Activated CD4-positive, alpha-beta T cell treated with anti-CD3 and anti-CD28 coated beads, Interleukin-2, Interleukin-4, amounts not matched to agents 100 ng/mL and 50 ng/mL, durations not matched to agents 16 hours and 8 hours (primary cell): ENCODE measurements around the gene RAPGEF3.
A peak's percentile ranks its signal among the peaks of the same experiment; 100 is the strongest.

ENCODE experiments used
- DNase-seq: peaks from one replicate; pipeline ENCODE4 v3.0.0-alpha.2; 2020; ENCODE audit warnings: low spot score

The RAPGEF3 gene

DNA sequence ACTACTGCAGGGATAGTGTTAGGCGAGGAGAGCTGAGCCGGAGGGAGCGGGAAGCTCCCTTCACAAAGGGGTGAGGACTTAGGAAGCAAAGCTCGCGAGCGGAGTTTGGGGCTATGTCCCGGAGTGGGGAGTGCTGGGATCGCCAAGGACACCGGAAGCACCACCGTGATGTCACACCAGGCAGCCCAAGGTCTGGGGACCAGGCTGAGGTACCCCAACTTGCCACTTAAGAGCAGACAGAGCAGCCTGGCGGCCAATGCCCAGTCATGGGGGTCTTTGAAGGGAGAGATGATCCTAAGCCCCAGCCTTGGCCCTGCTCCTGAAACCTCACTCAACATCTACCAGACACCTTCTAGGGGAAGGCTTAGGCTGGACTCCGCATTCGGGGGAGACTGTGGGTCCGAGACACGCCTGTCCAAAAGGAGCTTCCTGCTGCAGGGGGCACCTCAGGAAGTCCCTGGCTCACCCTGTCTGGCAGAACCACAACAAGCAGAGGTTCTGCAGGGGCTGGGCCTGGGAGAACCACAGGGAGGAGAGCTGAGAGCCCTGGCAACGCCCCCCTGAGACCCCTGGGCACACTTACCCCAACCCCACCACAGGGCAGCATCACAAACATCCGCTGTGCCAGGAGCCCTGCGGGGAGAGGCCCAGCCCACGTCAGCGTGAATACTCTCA is 32.1 kb upstream of the RAPGEF3 start:
- no peak for DNase-seq

GRCh38 chr12:47789712-47790489 is 31.2 kb upstream of the RAPGEF3 start:
- no peak for DNase-seq

- no peak for DNase-seq
These were observed 30.5 kb upstream of the RAPGEF3 start for GRCh38 chr12:47789141-47789540.

GRCh38 chr12:47787596-47788319 is 29.1 kb upstream of the RAPGEF3 start:
- no peak for DNase-seq

DNA sequence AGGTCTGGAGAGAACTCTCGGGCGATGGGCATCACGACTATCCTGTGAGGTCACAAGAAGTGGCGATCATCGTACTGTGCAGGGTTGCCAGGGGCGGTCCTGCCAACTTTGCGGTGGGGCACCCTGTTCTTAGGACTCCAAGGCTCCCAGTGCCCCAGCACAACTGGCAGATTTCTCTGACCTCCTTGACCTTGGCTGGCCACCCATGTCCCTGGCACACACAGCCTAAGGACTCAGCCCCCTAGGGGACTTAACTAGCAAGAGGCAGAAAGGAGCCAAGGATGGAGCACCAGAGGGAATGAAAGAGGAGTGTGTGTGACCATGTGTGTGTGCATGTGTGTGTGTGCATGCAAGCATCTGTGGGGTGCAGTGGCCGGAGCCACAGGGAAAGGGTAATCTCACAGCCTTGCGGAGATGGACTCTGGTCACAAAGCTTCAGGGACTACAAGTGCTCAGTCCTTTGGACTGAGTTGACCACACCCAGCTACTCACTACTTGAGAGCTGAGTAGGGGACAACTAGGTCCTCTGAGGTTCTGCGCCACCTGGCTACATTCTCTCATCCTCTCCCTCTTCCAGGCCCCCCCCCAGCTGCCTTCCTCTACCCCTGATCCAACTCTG is 28.1 kb upstream of the RAPGEF3 start:
- no peak for DNase-seq

DNA sequence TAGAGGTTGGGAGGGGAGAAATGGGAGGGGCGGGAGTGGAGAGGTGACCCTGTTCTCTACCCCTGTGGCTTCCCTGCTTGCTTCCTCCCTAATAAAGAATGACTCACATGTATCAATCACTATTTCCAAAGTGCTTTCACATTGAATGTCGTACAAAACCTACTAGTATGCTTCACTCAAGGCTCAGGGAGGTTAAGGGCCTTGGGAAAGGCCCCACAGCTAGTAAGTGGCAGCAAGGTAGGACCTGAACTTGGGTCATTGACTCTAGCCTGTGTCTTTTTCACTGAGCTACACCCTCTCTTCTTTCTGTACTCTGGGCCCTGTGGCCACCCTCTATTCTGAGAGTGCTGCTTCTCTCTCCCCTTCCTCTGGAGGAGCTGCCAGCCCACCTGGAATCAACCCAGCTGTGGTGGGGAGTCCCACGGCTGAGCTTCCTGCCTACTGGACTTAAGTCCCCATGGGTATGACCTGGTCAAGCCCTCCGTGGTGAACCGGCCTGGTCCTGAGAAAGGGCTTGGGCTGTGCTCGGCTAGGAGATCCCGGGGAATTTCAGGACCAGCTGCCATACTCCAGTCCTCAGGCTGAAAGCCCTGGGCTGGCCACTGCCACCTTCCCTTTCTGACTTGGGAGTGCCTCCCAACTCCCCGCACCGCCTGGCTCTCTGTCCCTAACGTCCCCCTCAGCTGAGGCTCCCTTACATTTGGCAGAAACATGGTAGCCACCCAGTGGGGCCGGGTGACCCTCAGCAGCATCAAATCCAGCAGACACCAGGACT is 27.4 kb upstream of the RAPGEF3 start:
- DNase-seq, result no peak

- no peak for DNase-seq
These were observed 26.6 kb upstream of the RAPGEF3 start for GRCh38 chr12:47785036-47785886.

DNA sequence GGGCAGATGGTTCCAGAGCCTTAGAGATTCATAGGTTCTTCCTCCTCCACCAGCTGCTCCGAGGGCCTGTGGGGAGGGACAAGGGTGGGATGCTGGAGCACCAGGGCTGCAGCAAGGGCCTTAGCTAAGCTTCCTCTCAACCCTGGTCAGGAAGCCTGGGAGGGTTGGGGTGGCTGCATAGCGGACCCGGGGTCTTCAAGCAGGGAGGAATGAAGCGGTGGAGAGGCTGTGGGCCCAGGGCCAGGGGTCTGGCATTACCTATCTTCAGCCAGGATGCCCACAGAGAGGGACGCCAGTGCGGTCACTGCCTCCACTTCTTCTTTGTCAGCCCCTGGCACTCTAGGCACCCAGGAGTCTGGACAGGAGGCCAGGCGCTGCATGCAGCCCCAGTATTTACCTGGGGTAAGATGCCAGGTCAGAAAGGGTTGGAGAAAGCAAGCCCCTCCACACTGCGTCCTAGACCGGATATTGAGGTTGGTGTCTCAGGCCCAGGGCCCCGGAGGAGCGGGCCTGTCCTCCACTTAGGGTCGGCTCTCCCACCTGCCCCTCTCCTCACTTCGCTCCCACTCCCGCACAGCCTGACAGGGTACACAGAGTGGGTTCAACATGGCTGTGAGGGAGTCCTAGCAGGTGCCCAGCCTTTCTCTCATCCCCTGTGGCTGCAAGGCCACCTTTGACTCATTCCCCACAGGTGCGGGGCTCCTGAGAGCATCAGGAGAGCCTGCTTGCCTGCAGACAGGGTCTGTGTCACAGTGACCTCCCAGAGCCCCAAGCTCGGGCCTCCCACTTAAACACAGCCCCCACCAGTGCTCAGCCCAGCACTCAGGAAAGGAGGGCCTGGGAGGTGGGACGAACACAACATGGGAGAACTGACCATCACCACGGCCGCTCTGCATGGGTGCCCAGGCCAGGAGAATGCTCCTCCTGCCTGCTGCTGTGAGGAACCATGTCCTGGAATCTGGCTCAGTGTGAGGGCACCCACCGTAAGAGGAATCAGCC is 25.4 kb upstream of the RAPGEF3 start:
- DNase-seq, result no peak

GRCh38 chr12:47783024-47783755 is 24.5 kb upstream of the RAPGEF3 start:
- DNase-seq, result no peak

- no peak for DNase-seq
These were observed 23.7 kb upstream of the RAPGEF3 start for GRCh38 chr12:47782372-47782770.

DNA sequence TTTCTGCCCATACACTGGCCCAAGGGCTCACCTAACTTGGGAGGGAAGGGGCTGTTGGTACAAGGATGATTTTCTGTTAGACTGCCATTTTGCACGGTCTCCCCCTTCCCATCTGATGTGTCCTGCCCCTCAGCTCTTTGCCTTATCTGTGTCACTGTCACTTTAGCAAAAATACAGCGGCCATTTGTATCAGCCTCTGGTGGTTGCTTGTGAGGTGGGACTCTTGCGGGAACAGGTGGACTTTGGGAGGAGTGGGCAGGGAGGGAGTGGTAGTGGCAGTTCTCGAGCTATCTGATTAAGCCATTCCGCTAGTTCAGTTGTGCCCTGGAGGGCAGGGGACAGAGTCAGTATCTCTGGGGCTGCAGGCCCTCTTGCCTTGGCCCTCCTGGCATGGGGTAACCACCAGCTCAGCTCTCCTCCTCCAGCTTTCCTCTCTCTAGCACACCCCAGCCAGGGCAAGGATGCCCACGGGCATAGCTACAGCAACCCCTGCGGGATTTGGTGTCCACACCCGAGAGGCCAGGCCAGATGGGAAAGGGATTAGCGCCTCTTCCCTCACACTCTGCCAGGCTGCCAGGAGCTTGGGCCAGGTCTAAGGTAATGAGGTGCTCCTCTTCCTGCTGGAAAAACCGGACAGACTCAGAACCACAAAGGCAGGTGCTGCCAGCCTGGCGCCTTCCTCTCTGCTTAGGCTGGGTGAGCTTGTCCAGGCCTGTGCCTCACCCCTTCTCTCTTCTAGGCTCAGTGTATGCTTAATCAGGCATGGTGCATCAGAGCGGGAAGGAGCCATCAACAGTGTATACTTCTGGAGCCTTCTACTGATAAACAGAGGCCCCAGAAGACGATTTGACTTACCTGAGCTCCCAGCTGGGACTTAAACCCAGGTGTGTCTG is 23.0 kb upstream of the RAPGEF3 start:
- DNase-seq, result no peak

GRCh38 chr12:47779943-47780504 is 21.3 kb upstream of the RAPGEF3 start:
- DNase-seq, result no peak

DNA sequence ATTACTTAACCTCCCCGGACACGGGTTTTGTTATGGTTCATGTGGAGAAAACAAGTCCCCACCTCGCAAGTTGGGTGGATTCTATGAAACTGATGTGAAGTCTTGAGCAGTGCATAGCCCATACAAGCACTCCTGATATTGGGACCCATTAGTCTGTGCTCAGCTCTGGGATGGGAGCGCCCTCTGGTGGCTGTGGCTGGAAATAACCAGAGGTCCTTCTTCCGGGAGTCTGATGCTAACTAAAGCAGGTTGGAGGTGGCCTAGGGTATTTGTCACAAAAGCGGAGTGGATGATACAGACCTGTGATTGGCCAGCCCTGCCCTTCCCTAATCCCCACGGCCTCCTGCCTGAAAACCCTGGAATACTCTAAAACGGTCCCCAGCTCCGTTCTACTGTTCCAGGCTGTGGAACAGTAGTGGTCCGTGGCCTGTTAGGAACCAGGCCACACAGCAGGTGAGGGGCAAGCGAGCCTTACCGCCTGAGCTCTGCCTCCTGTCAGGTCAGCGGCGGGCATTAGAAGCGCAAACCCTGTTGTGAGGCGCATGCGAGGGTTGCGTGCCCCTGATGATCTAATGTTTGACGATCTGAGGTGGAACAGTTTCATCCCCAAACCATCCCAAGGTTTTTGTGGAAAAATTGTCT is 20.7 kb upstream of the RAPGEF3 start:
- DNase-seq, result peak; percentile 93

DNA sequence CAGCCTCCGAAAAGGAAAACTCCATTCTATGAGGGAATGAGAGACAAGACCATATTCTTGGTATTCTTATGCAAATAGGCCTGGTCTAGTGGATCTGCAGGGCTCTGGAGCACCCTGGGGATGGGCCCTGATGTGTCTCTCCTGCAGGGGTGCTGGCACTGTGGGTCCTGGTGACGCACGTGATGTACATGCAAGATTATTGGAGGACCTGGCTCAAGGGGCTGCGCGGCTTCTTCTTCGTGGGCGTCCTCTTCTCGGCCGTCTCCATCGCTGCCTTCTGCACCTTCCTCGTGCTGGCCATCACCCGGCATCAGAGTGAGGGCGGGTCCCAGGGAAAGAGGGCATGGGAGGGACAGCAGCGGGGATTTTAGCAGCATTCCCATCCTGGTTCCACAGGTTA is 20.2 kb upstream of the RAPGEF3 start:
- no peak for DNase-seq

DNA sequence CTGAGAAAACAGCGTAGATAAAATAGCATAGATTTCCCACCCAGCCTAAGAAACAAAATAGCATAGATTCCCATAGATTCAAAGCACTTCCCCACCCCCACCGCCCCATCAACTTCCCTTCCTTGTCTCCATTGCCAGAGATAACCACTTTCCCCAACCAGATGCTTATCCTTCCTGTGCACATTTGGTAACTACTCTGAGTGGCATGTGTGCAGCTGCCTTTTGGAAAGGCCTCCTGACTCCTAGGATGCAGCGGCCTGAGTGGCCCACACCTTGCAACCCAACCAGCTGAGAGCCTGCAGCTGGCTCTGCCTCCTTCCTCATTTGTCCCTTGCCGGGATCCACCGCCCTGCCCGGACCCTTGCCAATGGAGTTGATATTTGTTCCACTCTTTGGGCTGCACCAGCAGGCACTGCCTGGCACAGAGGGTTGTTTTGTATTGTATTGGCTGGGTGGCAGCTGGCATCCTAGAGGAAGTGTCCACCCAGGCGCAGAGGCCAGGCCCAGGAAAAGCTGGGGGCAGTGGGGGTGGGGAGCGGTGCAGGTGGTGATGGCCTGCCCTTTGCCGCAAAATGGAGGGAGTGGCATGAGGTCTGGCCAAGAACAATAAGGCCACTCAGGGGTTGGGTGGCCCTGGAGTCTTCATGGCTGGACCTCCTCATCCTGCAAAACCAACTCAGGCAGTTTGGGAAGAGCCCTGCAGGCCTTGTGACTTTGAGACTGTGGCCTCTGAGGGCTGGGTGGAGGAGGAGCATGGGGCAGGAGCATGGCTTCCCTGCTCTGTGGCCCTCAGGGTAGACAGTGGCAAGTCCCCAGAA is 19.3 kb upstream of the RAPGEF3 start:
- no peak for DNase-seq

DNA sequence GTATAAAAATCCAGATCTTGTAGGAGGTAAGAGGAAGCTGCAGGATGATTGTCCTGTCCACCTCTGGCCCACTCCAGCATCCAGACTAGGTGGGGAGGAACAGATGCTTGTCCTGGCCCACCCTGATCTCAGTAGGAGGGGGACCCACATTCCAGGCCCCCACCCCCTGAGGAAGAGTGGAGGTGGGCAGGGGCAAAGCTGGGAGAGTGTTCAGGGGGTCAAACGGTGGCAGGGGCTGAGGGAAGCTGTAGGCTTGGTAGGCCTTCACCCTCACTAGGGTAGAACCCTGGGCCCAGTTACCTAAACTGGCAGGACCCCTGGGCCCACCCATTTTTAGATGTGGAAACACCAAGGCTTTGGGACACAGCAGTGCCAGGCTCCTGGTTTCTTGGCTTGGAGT is 18.5 kb upstream of the RAPGEF3 start:
- no peak for DNase-seq
